HG03097 (cell line): ENCODE measurements around the gene OPCML.

Source experiments
- ATAC-seq: cut with Tn5 transposase; IDR thresholded peaks from one replicate; pipeline ENCODE4 v1.9.1; 2021; ENCODE audit not compliant: unreplicated experiment, low FRiP score

OPCML gene

DNA sequence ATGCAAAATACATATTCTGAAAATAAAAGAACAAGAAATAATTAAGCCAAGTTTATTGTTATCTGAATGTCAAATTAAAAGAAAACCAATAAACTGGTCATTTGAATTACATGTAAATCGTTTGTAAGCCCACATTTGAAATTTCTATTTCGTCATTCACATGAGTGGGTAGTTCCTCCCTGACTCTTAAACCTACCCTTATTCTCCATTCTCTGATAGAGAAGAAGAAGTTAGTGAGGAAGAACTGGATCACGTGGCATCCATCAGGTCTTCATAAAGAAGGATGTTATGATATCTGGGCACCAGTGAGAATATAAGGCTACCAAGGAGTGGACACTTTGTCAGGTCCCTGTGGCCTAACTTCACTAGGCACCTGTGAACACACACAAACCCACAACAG is 328.1 kb downstream of the OPCML start:
- no peak for ATAC-seq

- no peak for ATAC-seq
Observed at GRCh38 chr11:133202816-133203215, 329.5 kb downstream of the OPCML start.

DNA sequence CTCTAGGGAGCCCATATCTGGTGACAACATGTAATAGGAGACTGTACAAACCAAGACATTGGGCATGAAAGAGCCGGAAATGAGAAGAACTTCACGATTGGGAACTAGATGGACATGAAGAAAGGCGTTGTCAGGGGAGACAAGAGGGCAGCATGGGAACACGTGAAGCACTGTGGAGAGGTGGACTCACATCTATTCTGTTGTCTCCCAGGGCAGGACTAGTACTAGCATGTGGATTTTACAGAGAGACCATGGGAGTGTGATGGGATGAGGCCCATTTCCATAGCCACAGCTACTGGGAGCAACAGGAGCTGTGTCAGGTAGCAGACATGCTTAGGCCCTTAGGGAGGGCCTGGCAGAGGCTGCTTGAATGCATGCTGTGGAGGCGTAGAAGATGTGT is 333.9 kb downstream of the OPCML start:
- ATAC-seq: no peak

DNA sequence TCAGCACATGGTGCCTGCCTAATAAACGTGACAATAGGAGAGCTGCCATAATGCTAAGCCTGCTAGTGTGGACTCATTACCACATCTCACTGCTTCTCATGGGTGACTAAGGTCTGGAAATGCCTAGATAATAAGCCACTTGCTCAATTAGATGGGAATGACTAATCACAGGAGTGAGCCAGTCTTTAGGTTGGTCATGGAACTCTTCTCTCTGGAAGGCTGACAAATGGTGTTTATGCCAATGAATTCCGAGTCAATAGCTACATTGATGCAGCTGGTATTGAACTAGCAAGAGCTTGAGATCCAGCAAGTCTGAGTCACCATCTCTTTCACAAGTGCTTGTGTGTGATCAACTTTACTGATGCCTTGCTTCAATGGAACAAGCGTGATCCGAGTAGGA is 334.9 kb downstream of the OPCML start:
- ATAC-seq: no peak

- no peak for ATAC-seq
Observed at GRCh38 chr11:133191931-133192330, 340.4 kb downstream of the OPCML start.

GRCh38 chr11:133181667-133182066 is 350.6 kb downstream of the OPCML start:
- ATAC-seq: no peak

DNA sequence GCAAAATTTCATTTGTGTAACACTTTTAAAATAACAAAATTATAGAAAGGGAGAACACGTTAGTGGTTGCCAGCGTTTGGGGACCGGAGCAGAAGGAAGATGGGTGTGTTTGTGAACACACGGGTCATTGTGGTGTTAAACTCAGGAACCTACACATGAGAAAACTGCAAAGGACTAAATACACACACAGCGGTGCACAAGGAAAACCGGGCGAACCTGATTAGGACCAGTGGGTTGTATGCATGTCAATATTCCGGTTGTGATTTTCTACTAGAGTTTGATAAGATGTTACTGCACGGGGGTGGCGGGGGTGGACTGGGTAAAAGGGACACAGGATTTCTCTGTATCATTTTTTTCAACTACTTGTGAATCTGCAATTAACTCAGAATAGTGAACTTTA is 351.2 kb downstream of the OPCML start:
- no peak for ATAC-seq

- no peak for ATAC-seq
Observed at GRCh38 chr11:133180201-133180600, 352.1 kb downstream of the OPCML start.

DNA sequence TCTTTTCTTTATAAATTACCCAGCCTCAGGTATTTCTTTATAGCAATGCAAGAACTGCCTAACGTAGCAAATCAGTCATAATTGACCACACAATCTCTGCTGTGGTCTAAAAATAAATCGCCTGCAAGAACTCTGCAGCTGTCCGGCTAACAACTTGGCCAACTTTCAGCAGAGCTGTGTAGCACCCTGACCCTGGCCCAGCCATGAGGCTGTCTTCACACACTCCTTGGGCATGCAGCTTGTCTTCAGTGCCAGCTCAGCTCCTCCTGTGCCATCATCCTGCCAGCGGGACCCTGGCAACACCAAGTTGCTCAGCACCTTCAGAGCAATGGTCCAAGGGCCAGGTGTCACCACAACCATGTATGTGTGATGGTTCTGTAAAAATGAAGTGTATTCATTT is 355.6 kb downstream of the OPCML start:
- ATAC-seq: no peak

- no peak for ATAC-seq
Observed at GRCh38 chr11:133175103-133175502, 357.2 kb downstream of the OPCML start.

- no peak for ATAC-seq
Observed at GRCh38 chr11:133173810-133174412, 358.4 kb downstream of the OPCML start.

DNA sequence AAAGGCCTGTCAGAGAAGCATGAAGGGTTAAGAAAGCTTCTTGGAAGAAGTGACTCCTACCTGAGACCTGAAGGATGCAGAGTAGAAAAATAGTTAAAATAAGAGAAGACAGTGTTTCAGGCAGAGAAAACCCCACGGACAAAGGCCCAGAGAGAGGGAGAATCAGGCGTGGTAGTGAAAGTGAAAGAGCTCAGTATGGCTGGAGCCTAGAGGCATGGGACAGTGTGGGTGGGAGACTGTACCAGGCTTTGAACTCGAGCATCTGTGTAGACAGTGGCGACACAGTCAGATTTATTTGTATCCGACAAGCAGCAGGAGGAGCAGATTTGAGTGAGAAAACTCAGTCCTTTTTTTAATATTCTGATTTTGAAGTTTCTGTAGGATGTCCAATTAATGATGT is 360.0 kb downstream of the OPCML start:
- no peak for ATAC-seq

GRCh38 chr11:133171374-133171773 is 360.9 kb downstream of the OPCML start:
- no peak for ATAC-seq

- ATAC-seq: no peak
Observed at GRCh38 chr11:133168016-133168415, 364.3 kb downstream of the OPCML start.

- no peak for ATAC-seq
Observed at GRCh38 chr11:133166662-133167061, 365.6 kb downstream of the OPCML start.

DNA sequence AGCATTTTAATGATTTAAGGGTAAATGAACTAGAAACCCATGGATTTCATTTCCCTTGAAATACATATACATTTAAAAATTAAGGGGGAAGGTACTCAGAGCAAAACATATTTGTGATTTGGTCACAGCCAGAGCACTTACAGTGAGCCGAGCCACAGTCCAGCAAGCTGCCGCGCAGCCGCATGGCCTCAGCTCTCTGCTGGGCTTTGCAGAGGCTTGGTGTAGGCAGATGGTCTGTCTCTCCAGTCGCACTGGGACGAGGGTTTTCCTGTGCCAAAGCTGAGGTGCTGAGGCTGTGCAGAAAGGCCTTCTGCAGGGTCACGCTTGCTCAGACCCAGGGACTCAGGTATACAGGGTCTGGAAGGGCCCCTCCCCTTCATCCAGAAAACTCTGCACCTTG is 367.3 kb downstream of the OPCML start:
- no peak for ATAC-seq

DNA sequence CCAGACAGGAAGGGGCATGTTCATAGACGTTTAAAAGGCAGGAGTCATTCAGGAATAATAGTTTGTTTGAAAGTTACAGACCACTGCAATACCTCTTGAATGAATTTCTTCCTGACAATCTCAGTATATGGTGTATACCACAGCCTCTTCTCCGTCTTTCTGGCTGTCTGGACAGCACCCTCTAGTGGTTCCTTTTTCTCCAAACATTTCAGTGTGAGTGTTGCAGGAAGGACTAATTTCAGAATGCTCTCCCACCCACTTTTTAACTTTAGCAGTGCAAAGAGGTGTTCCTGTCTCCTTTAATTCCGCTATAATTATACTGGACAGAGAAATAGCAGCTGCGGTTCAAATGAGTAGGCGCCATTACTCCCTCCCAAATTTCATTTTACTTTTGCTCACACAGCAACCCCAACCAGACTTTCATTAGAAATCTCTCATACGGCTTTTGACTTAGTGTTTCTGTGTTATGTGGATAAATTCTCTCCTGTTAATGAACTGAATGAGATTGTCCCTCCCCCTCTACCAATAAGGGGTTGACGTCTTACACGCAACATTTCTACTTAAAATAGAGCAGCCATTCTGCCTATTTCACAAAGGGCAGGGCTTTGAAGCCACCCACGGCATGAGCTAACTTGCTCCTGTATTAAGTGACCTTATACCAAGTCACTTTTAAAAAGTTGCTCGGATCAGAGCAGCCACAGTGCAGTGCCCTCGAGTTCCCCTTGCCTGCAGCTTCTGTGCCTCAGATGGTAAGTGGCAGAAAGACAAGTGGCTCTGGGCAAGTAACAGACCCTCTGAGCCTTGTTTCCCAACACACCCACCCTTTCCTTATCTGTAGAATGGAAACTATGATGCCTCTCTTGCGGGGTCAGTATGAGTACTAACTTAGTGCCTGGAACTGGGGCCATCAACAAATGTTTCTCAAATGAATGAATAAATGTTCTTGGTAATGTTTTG is 368.6 kb downstream of the OPCML start:
- no peak for ATAC-seq

GRCh38 chr11:133162227-133162626 is 370.1 kb downstream of the OPCML start:
- no peak for ATAC-seq

- ATAC-seq: no peak
Observed at GRCh38 chr11:133160754-133161153, 371.5 kb downstream of the OPCML start.

- ATAC-seq: no peak
Observed at GRCh38 chr11:133156986-133157745, 375.1 kb downstream of the OPCML start.

DNA sequence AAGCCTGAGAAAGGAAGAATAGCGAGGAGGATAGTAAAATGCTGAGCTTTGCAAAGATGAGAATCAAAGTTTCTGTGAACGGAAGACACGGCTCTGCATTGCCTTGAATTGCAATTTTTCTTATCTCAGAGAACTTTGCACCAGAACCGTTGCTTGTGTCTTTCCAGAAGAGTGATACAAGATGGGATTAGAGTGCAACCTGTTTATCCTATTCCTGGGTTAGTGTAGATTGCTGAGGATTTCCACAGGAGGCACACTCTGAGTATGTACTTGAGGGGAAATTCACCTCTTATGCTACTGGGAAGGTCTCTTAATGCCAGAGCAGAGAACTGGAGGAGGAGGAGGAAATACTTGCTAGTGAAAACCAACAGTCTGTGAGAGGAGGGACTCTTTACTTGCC is 377.5 kb downstream of the OPCML start:
- no peak for ATAC-seq
